ENCODE measurements around the gene CXCL8. TPM values are rescaled to one million over a fixed set of nuclear protein-coding genes. Genes with fewer than 3 reads are reported as not detected.
"Not testable (repeated sequence)": the region's sequence is repeated elsewhere in the genome, so short reads cannot be mapped to it uniquely, and the experiment has no call there.

CXCL8 gene
- total and polyA plus RNA-seq, 11 donors, result 0.15 to 7.5 (median 0.56) TPM; not detected in 3

DNA sequence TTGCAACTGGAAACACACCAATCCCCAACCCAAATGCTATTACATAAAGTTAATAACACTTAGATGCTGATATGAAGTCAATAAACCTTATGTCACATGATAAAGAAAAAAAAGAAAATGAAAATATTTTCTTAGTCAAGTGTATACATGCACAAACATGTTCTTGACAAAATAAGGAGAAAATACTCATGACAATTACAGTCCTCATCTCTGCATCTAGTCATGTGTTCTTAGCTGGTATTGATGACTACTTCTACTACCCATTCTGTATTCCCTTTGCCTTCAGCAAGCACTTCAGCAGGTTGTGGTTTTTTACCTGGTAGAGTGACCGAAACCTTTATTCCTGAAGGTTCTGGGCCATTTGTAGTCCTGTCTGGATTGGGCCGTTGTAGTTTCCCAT, 24.9 kb downstream of the CXCL8 start:
- no peak overlapping the region for H3K27ac ChIP-seq
- no peaks in the 10 kb centered on the region for H3K36me3 ChIP-seq
- intact Hi-C loops (cut with DNase I), result no loop called here
- H3K27me3 ChIP-seq, result no peaks in the 10 kb centered on the region
- no peaks in the 10 kb centered on the region for H3K9me3 ChIP-seq
- peaks cover 0 to under 1% (median 0%) of the 10 kb centered on the region in 12 donors for H3K4me1 ChIP-seq
- DNase-seq (no peak), ATAC-seq (no peak)
- TF ChIP-seq, protein P1, sequence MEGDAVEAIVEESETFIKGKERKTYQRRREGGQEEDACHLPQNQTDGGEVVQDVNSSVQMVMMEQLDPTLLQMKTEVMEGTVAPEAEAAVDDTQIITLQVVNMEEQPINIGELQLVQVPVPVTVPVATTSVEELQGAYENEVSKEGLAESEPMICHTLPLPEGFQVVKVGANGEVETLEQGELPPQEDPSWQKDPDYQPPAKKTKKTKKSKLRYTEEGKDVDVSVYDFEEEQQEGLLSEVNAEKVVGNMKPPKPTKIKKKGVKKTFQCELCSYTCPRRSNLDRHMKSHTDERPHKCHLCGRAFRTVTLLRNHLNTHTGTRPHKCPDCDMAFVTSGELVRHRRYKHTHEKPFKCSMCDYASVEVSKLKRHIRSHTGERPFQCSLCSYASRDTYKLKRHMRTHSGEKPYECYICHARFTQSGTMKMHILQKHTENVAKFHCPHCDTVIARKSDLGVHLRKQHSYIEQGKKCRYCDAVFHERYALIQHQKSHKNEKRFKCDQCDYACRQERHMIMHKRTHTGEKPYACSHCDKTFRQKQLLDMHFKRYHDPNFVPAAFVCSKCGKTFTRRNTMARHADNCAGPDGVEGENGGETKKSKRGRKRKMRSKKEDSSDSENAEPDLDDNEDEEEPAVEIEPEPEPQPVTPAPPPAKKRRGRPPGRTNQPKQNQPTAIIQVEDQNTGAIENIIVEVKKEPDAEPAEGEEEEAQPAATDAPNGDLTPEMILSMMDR (IDR thresholded peaks at IDR 0.05), result no peak
- no peak for TF ChIP-seq POLR2A (IDR thresholded peaks at IDR 0.05)
- H3K4me3 ChIP-seq, result no peak overlapping the region
- WGBS, 4 donors, result 68 to 94% (median 83%) methylated on average over 2 of the region's 2 CpGs

DNA sequence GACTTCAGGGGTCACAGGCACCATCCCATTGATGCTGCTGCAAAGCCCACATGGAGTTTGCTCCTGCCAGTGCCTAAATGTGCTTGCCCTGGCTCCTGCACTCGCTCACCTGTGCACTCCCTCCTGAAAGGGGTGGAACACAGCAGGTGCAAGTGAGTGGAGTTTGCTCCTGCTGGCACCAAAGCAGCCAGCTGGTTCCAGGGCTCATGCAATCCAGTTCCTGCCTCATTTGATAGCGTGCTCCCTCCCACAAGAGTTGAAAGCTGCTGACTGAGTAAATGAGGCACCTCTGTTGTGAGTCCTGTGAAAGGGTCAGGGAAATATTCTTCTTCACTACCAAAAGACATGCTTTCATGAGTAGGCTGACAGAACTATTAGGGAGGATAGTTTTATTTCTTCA, 30.5 kb downstream of the CXCL8 start:
- no peaks in the 10 kb centered on the region for H3K36me3 ChIP-seq
- DNase-seq (no peak), ATAC-seq (no peak)
- no peak overlapping the region for H3K27ac ChIP-seq
- H3K9me3 ChIP-seq, result no peaks in the 10 kb centered on the region
- no peak overlapping the region for H3K4me3 ChIP-seq
- 76 to 84% (median 78%) methylated on average over 2 of the region's 2 CpGs for WGBS, 4 donors
- no peaks in the 10 kb centered on the region for H3K27me3 ChIP-seq
- intact Hi-C loops (cut with DNase I), result no loop called here
- H3K4me1 ChIP-seq, result peaks cover 0 to 9% (median 0%) of the 10 kb centered on the region in 12 donors
- TF ChIP-seq, protein P1 (IDR thresholded peaks at IDR 0.05), result no peak
- TF ChIP-seq POLR2A (IDR thresholded peaks at IDR 0.05), result no peak

GRCh38 chr4:73772363-73772762, 32.0 kb downstream of the CXCL8 start:
- Histone ChIP-seq H3K27ac (no peak overlapping the region), H3K9me3 (no peaks in the 10 kb centered on the region), H3K36me3 (no peaks in the 10 kb centered on the region), H3K4me1 (peaks cover 0 to 17% (median 0%) of the 10 kb centered on the region in 12 donors), H3K4me3 (no peak overlapping the region), H3K27me3 (no peaks in the 10 kb centered on the region)
- TF ChIP-seq, protein P1 (IDR thresholded peaks at IDR 0.05), result no peak
- TF ChIP-seq POLR2A (IDR thresholded peaks at IDR 0.05), result no peak
- intact Hi-C loops (cut with DNase I), result no loop called here
- 81 to 94% (median 88%) methylated on average over 1 of the region's 1 CpG for WGBS, 4 donors
- ATAC-seq (no peak), DNase-seq (no peak)

- H3K27me3 ChIP-seq; DNase-seq; intact Hi-C loops (cut with DNase I); H3K36me3 ChIP-seq; H3K9me3 ChIP-seq; ATAC-seq; H3K27ac ChIP-seq; H3K4me3 ChIP-seq: not testable (repeated sequence)
- H3K4me1 ChIP-seq, result peaks cover 0 to 17% (median 0%) of the 10 kb centered on the region in 12 donors
- 97 to 100% (median 98%) methylated on average over 4 of the region's 4 CpGs for WGBS, 4 donors
These were observed 34.0 kb downstream of the CXCL8 start for GRCh38 chr4:73774406-73774805.

- Histone ChIP-seq H3K27ac (peak overlapping the region in 6 of 12 donors; percentile 2 to 30 (median 12)), H3K4me1 (peaks cover 0 to 17% (median 0%) of the 10 kb centered on the region in 12 donors), H3K4me3 (no peak overlapping the region), H3K27me3 (no peaks in the 10 kb centered on the region), H3K9me3 (no peaks in the 10 kb centered on the region), H3K36me3 (no peaks in the 10 kb centered on the region)
- 45 to 56% (median 47%) methylated on average over 2 of the region's 2 CpGs for WGBS, 4 donors
- intact Hi-C loops (cut with DNase I), result no loop called here
- DNase-seq (peak in 4 of 5 donors; percentile 22 to 48 (median 41)), ATAC-seq (peak; percentile 72 to 94 (median 76))
- no peak for TF ChIP-seq POLR2A (IDR thresholded peaks at IDR 0.05)
- TF ChIP-seq, protein P1 (IDR thresholded peaks at IDR 0.05), result no peak
These were observed 36.0 kb downstream of the CXCL8 start for GRCh38 chr4:73776321-73776729.
